Measurements from ENCODE around the gene SORBS1.

SORBS1 gene

DNA sequence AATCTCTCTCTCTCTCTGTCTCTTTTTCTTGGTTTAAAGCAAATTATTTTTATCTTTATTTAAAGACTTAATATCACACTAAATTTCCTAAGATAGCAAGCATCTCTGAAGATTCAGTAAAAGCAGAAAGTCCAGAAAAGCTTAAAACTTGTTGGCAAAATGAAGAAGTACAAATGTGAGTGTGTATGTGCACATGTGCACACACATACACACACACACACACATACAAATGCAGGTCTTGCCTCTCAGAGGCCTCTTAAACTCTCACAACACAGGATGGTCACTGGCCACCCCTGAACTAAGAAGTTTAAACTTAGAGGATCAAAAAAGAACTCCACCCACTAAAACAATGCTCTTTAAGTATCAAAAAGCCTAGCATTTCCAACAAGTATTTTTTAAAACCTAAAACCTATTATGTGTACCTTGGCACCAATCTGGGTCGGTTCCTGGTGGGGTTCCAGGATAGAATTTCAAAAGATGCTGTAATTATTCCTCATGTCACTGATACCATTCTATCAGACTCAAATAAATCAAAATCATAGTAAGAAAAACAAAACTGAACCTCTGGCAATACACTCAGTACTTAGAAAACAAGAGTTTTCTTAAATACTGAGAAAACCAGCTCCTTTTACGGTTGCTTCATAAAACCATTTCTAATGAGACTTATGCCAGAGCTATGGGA is 55.0 kb downstream of the SORBS1 start:
- no peak overlapping the region for H3K27ac ChIP-seq (ENCODE audit: insufficient read depth, low read depth, low read length, poor library complexity, severe bottlenecking)
- H3K36me3 ChIP-seq (ENCODE audit: control insufficient read depth, insufficient read depth, low read length): no peaks in the 10 kb centered on the region
- H3K4me1 ChIP-seq (ENCODE audit: control insufficient read depth, insufficient read depth, low read length): peaks cover 18% of the 10 kb centered on the region
- H3K4me3 ChIP-seq (ENCODE audit: insufficient read depth, low read depth, low read length): no peak overlapping the region
- WGBS, 2 experiments: 87 to 97% methylated on average over 2 of the region's 2 CpGs
- no peaks in the 10 kb centered on the region for H3K27me3 ChIP-seq (ENCODE audit: control insufficient read depth, insufficient read depth, low read length, poor library complexity, severe bottlenecking)
- H3K9me3 ChIP-seq (ENCODE audit: control insufficient read depth, low read length): no peaks in the 10 kb centered on the region

- Histone ChIP-seq H3K9me3 (ENCODE audit: control insufficient read depth, low read length) (no peaks in the 10 kb centered on the region), H3K27ac (ENCODE audit: insufficient read depth, low read depth, low read length, poor library complexity, severe bottlenecking) (no peak overlapping the region), H3K27me3 (ENCODE audit: control insufficient read depth, insufficient read depth, low read length, poor library complexity, severe bottlenecking) (no peaks in the 10 kb centered on the region), H3K4me1 (ENCODE audit: control insufficient read depth, insufficient read depth, low read length) (peaks cover 18% of the 10 kb centered on the region), H3K4me3 (ENCODE audit: insufficient read depth, low read depth, low read length) (no peak overlapping the region), H3K36me3 (ENCODE audit: control insufficient read depth, insufficient read depth, low read length) (no peaks in the 10 kb centered on the region)
- 54 to 61% methylated on average over 2 to 3 of the region's 3 CpGs for WGBS, 2 experiments
Observed at GRCh38 chr10:95505641-95506040, 55.5 kb downstream of the SORBS1 start.

DNA sequence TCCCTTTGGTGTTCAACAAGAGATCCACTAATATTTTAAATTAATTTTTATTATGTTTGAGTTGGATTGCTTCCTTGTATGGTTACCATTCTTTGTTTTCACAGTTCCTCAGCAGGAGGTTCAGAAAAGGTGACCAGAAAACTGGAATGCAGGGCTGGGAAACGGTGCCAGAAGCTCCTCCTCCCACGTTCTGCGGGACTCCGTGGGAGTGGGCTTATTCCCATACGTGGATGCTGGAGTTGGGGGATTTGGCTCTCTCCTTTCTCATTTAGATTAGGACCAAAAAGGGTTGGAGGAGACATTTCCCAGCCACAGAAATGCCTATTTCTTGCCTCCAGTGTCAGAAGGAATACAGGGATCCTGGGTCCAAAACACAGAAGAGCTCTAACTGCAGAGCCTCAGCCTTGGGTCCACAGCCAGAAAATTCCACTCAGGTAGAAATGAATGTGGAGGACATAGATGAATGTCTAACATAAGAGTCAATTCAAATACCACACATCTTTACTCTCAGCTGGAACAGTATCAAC is 56.0 kb downstream of the SORBS1 start:
- H3K4me3 ChIP-seq (ENCODE audit: insufficient read depth, low read depth, low read length): no peak overlapping the region
- H3K27me3 ChIP-seq (ENCODE audit: control insufficient read depth, insufficient read depth, low read length, poor library complexity, severe bottlenecking): no peaks in the 10 kb centered on the region
- H3K4me1 ChIP-seq (ENCODE audit: control insufficient read depth, insufficient read depth, low read length): peaks cover 18% of the 10 kb centered on the region
- 39 to 40% methylated on average over 5 of the region's 5 CpGs for WGBS, 2 experiments
- H3K9me3 ChIP-seq (ENCODE audit: control insufficient read depth, low read length): no peaks in the 10 kb centered on the region
- H3K36me3 ChIP-seq (ENCODE audit: control insufficient read depth, insufficient read depth, low read length): no peaks in the 10 kb centered on the region
- H3K27ac ChIP-seq (ENCODE audit: insufficient read depth, low read depth, low read length, poor library complexity, severe bottlenecking): no peak overlapping the region

GRCh38 chr10:95504246-95504691 is 56.9 kb downstream of the SORBS1 start:
- Histone ChIP-seq H3K36me3 (ENCODE audit: control insufficient read depth, insufficient read depth, low read length) (no peaks in the 10 kb centered on the region), H3K4me1 (ENCODE audit: control insufficient read depth, insufficient read depth, low read length) (peaks cover 18% of the 10 kb centered on the region), H3K27ac (ENCODE audit: insufficient read depth, low read depth, low read length, poor library complexity, severe bottlenecking) (no peak overlapping the region), H3K27me3 (ENCODE audit: control insufficient read depth, insufficient read depth, low read length, poor library complexity, severe bottlenecking) (no peaks in the 10 kb centered on the region), H3K4me3 (ENCODE audit: insufficient read depth, low read depth, low read length) (no peak overlapping the region), H3K9me3 (ENCODE audit: control insufficient read depth, low read length) (no peaks in the 10 kb centered on the region)
- 92 to 94% methylated on average over 4 of the region's 4 CpGs for WGBS, 2 experiments

DNA sequence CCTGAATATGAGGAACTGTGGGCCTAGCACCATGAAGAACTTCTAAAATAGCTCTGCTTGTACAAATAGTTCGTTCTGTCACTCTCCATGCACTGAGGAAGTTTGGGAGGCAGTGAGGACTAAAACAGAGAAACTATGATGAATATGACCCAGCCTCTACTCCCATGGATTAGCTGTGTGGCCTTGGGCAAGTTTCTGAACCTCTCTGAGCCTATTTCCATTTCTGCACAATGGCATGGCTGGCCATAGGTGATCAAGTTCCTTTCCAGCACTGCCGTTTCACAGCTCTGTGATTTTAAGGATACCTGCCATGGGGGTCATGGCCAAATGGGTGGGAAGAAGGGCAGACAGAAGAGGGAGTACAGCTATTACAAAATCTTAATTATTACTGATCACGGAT is 57.6 kb downstream of the SORBS1 start:
- Histone ChIP-seq H3K4me1 (ENCODE audit: control insufficient read depth, insufficient read depth, low read length) (peaks cover 11% of the 10 kb centered on the region), H3K9me3 (ENCODE audit: control insufficient read depth, low read length) (no peaks in the 10 kb centered on the region), H3K27ac (ENCODE audit: insufficient read depth, low read depth, low read length, poor library complexity, severe bottlenecking) (no peak overlapping the region), H3K4me3 (ENCODE audit: insufficient read depth, low read depth, low read length) (no peak overlapping the region), H3K36me3 (ENCODE audit: control insufficient read depth, insufficient read depth, low read length) (no peaks in the 10 kb centered on the region), H3K27me3 (ENCODE audit: control insufficient read depth, insufficient read depth, low read length, poor library complexity, severe bottlenecking) (no peaks in the 10 kb centered on the region)
- WGBS, 2 experiments: 92 to 96% methylated on average over 3 of the region's 3 CpGs

DNA sequence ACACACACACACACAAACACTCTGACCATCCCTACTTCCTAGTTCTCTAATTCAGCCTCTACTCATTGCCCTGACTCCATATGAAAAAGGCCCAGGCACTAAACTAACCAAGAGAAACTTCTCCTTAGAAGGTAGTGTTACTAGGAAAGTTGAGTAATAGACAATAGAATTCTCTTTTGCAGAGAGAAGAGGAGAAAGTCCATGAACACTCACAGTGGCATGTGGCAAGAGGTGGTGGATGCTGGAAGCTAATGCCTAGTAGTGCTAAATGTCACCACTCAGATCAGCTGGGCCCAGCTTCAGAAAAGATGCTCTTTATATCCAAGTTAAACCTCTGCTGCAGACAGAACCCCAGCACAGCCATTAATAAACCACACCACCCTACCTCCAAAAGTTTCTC is 58.2 kb downstream of the SORBS1 start:
- H3K4me3 ChIP-seq (ENCODE audit: insufficient read depth, low read depth, low read length): no peak overlapping the region
- H3K9me3 ChIP-seq (ENCODE audit: control insufficient read depth, low read length): no peaks in the 10 kb centered on the region
- no peaks in the 10 kb centered on the region for H3K27me3 ChIP-seq (ENCODE audit: control insufficient read depth, insufficient read depth, low read length, poor library complexity, severe bottlenecking)
- H3K27ac ChIP-seq (ENCODE audit: insufficient read depth, low read depth, low read length, poor library complexity, severe bottlenecking): no peak overlapping the region
- H3K4me1 ChIP-seq (ENCODE audit: control insufficient read depth, insufficient read depth, low read length): peaks cover 8% of the 10 kb centered on the region
- no peaks in the 10 kb centered on the region for H3K36me3 ChIP-seq (ENCODE audit: control insufficient read depth, insufficient read depth, low read length)

GRCh38 chr10:95502377-95502776 is 58.8 kb downstream of the SORBS1 start:
- no peaks in the 10 kb centered on the region for H3K9me3 ChIP-seq (ENCODE audit: control insufficient read depth, low read length)
- H3K4me3 ChIP-seq (ENCODE audit: insufficient read depth, low read depth, low read length): no peak overlapping the region
- H3K27me3 ChIP-seq (ENCODE audit: control insufficient read depth, insufficient read depth, low read length, poor library complexity, severe bottlenecking): no peaks in the 10 kb centered on the region
- peaks cover 8% of the 10 kb centered on the region for H3K4me1 ChIP-seq (ENCODE audit: control insufficient read depth, insufficient read depth, low read length)
- WGBS, 2 experiments: 92 to 100% methylated on average over 1 of the region's 1 CpG
- no peak overlapping the region for H3K27ac ChIP-seq (ENCODE audit: insufficient read depth, low read depth, low read length, poor library complexity, severe bottlenecking)
- no peaks in the 10 kb centered on the region for H3K36me3 ChIP-seq (ENCODE audit: control insufficient read depth, insufficient read depth, low read length)

DNA sequence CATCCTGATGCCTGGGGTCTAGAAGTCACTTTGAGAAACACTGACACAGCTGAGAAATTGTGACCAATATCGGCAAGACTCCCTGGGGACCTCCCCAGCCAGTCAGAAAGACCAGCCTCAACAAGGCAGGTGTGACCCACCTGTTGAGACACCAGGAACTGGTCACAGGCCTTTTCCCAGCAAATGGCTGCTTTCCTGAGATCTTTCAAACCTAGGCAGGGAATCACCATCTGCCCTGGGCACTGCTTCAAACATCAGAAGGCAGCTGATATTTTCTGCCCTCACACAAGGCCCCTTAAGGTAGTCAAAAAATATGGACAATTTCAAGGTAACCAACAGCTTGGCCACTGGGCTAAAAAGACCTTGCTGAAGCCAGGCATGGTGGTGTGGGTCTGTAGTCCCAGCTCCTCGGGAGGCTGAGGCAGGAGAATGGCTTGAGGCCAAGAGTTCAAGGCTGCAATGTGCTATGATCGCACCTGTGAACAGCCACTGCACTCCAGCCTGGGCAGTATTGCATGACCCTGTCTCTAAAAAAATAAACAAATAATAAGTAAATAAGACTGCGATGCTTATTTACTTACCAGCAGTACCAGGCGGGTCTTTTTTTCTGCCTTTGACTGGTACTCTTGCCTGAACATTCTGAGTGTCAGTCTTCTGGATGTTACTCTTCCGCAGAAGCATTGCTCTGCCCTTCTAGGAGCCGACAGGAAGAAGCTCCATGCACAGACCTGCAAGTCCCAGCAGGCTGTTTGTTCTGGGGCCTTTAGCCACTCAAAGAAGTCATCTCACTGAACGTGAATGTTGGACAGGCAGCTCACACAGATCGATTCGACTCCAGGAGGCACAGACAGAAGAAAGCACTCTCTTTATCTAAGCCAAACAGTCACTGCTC is 59.7 kb downstream of the SORBS1 start:
- H3K4me3 ChIP-seq (ENCODE audit: insufficient read depth, low read depth, low read length): no peak overlapping the region
- H3K27ac ChIP-seq (ENCODE audit: insufficient read depth, low read depth, low read length, poor library complexity, severe bottlenecking): no peak overlapping the region
- H3K4me1 ChIP-seq (ENCODE audit: control insufficient read depth, insufficient read depth, low read length): peaks cover 8% of the 10 kb centered on the region
- H3K9me3 ChIP-seq (ENCODE audit: control insufficient read depth, low read length): no peaks in the 10 kb centered on the region
- 79 to 80% methylated on average over 10 of the region's 10 CpGs for WGBS, 2 experiments
- H3K36me3 ChIP-seq (ENCODE audit: control insufficient read depth, insufficient read depth, low read length): no peaks in the 10 kb centered on the region
- H3K27me3 ChIP-seq (ENCODE audit: control insufficient read depth, insufficient read depth, low read length, poor library complexity, severe bottlenecking): no peaks in the 10 kb centered on the region

DNA sequence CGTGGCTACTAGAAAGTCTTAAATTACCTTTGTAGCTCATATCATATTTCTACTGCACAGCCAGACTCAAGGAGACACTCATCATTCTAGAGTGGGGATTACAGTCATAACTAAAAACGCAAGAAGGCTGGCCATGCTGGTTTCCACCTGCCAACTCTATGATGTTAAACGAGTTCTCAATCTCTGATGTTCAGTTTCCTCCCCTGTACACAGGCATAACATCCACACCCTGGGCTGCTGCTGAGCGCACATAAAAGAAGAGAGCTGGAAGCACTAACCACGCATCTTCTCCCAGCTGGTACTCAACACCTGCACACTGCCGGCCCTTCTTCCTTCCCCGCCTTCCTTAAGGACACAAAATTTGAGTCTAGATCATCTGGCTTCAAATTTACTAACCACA is 60.5 kb downstream of the SORBS1 start:
- WGBS, 2 experiments: 90 to 92% methylated on average over 7 of the region's 7 CpGs
- H3K9me3 ChIP-seq (ENCODE audit: control insufficient read depth, low read length): no peaks in the 10 kb centered on the region
- H3K4me3 ChIP-seq (ENCODE audit: insufficient read depth, low read depth, low read length): no peak overlapping the region
- H3K36me3 ChIP-seq (ENCODE audit: control insufficient read depth, insufficient read depth, low read length): no peaks in the 10 kb centered on the region
- peaks cover 6% of the 10 kb centered on the region for H3K4me1 ChIP-seq (ENCODE audit: control insufficient read depth, insufficient read depth, low read length)
- H3K27ac ChIP-seq (ENCODE audit: insufficient read depth, low read depth, low read length, poor library complexity, severe bottlenecking): no peak overlapping the region
- no peaks in the 10 kb centered on the region for H3K27me3 ChIP-seq (ENCODE audit: control insufficient read depth, insufficient read depth, low read length, poor library complexity, severe bottlenecking)

- Histone ChIP-seq H3K27ac (ENCODE audit: insufficient read depth, low read depth, low read length, poor library complexity, severe bottlenecking) (no peak overlapping the region), H3K4me1 (ENCODE audit: control insufficient read depth, insufficient read depth, low read length) (peaks cover under 1% of the 10 kb centered on the region), H3K9me3 (ENCODE audit: control insufficient read depth, low read length) (no peaks in the 10 kb centered on the region), H3K27me3 (ENCODE audit: control insufficient read depth, insufficient read depth, low read length, poor library complexity, severe bottlenecking) (no peaks in the 10 kb centered on the region), H3K4me3 (ENCODE audit: insufficient read depth, low read depth, low read length) (no peak overlapping the region), H3K36me3 (ENCODE audit: control insufficient read depth, insufficient read depth, low read length) (no peaks in the 10 kb centered on the region)
- WGBS, 2 experiments: 43 to 56% methylated on average over 4 of the region's 4 CpGs
Observed at GRCh38 chr10:95500097-95500496, 61.1 kb downstream of the SORBS1 start.
